ENCODE results near the gene ZACN.

DNA sequence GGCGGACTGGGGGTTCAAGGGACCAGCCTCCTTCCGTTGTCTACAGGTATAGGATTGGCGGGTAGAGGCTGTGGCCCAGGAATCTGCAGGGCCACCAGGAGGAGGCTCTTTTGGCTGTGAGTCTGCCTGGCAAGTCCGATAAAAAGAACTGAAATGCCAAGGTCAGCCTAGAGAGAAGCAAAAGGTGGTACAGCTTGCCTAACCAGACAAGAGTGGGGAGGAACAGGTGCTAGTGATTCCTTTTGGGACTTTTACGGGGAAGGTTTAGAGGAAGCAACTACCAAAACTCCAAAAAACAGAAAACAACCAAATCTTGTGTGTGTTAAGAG is 46.2 kb upstream of the ZACN start:
- TF ChIP-seq EZH2 (IDR thresholded peaks at IDR 0.05; ENCODE audit: insufficient read depth, poor library complexity, severe bottlenecking): no peak
- TF ChIP-seq EZH2phosphoT487 (IDR thresholded peaks at IDR 0.05; ENCODE audit: insufficient read depth, low read depth): no peak

All from GM23248 (cell line).